BE2C (cell line): ENCODE data around the gene PHLPP1. TPM values are rescaled to one million over a fixed set of nuclear protein-coding genes. Genes with fewer than 3 reads are reported as not detected.

ENCODE experiments used
- DNase-seq: peaks from one replicate; pipeline ENCODE4 v3.0.0-alpha.2; 2020
- H3K27me3 ChIP-seq: fragments of 250-450 bp; sonication (Bioruptor Pico); 2 replicates; pipeline ENCODE4 v1.5.1; 2020; ENCODE audit warnings: mild to moderate bottlenecking
- H3K36me3 ChIP-seq: fragments of 250-450 bp; sonication (Bioruptor Pico); 2 replicates; pipeline ENCODE4 v1.5.1; 2020; ENCODE audit warnings: mild to moderate bottlenecking
- H3K4me1 ChIP-seq: fragments of 250-450 bp; sonication (Bioruptor Pico); 2 replicates; pipeline ENCODE4 v1.5.1; 2020
- H3K4me3 ChIP-seq: 2 replicates; pipeline ENCODE4 v1.5.1; 2011; ENCODE audit warnings: low read depth, low read length
- H3K9me3 ChIP-seq: fragments of 250-450 bp; sonication (Bioruptor Pico); 2 replicates; pipeline ENCODE4 v1.5.1; 2020
- polyA plus RNA-seq: library from polyadenylated mRNA; unstranded; fragments of >200 nt; gene quantifications from one replicate; pipeline ENCODE4 v1.2.1, GENCODE V29; 2012; ENCODE audit warnings: low read depth, missing spikeins; ENCODE audit not compliant: insufficient read length, insufficient read depth
- TF ChIP-seq, protein P1 (sequence below): IDR thresholded peaks from 2 replicates; pipeline ENCODE4 v1.5.1; 2012; ENCODE audit warnings: mild to moderate bottlenecking, low read depth, low read length

The PHLPP1 gene
- not detected for polyA plus RNA-seq

DNA sequence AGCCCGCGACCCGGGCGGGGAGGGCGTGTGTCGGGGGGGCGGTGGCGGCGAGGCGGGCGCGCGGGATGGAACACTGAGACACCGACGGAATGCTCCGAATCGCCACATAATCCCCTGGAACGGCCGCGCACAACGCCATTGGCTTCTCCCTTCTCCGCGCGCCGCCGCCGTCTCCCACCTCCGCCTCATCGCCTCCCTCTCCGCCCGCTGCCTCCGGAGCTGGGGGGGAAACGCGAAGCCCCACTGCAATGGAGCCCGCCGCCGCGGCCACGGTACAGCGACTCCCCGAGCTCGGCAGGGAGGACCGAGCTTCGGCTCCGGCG, at the start of gene PHLPP1:
Gene PHLPP1 (plus strand): TSS at position 106 of the 323 bp plus-strand sequence. CDS start 143 bp downstream, at position 249.
- no peak for DNase-seq
- Histone ChIP-seq H3K4me1 (no peaks in the 10 kb centered on the region), H3K9me3 (no peaks in the 10 kb centered on the region), H3K27me3 (peaks cover 27% of the 10 kb centered on the region), H3K36me3 (no peaks in the 10 kb centered on the region), H3K4me3 (peak within 1 kb of the TSS; percentile 47)
- TF ChIP-seq, protein P1, sequence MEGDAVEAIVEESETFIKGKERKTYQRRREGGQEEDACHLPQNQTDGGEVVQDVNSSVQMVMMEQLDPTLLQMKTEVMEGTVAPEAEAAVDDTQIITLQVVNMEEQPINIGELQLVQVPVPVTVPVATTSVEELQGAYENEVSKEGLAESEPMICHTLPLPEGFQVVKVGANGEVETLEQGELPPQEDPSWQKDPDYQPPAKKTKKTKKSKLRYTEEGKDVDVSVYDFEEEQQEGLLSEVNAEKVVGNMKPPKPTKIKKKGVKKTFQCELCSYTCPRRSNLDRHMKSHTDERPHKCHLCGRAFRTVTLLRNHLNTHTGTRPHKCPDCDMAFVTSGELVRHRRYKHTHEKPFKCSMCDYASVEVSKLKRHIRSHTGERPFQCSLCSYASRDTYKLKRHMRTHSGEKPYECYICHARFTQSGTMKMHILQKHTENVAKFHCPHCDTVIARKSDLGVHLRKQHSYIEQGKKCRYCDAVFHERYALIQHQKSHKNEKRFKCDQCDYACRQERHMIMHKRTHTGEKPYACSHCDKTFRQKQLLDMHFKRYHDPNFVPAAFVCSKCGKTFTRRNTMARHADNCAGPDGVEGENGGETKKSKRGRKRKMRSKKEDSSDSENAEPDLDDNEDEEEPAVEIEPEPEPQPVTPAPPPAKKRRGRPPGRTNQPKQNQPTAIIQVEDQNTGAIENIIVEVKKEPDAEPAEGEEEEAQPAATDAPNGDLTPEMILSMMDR, result no peak

DNA sequence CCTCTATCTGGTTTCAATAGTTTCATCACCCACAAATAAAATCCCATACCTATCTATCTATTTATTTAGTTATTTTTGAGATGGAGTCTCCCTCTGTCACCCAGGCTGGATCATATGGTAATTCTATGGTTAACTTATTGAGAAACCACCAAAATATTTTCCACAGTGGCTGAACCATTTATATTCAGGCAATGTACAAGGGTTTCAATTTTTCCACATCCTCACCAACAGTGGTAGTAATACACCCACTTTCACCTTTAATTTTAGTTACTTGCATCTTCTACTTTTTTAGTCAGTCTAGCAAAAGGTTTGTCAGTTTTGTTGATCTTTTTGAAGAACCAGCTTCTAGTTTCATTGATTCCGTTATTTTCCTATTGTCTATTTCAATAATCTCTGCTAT, 46.1 kb upstream of the PHLPP1 start:
- H3K4me1 ChIP-seq, result no peaks in the 10 kb centered on the region
- H3K36me3 ChIP-seq, result no peaks in the 10 kb centered on the region
- no peaks in the 10 kb centered on the region for H3K9me3 ChIP-seq
- TF ChIP-seq, protein P1, result no peak
- DNase-seq, result no peak
- H3K27me3 ChIP-seq, result no peaks in the 10 kb centered on the region
- H3K4me3 ChIP-seq, result no peak overlapping the region

DNA sequence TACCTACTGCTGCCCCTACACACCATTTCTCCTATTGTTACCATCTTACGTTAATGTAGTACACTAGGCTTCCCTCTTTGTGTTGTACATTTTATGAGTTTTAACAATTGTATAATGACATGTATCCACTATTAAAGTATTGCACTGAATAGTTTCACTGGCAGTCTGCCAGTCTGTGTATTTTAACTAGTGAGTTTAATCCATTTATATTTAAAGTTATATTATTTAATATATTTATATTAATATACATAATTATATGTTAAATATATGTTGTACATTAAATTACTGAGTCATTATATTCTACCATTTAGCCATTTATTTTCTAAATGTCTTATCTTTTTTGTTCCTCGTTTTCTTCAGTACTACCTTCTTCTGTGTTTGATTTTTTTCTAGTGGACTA, 44.8 kb upstream of the PHLPP1 start:
- TF ChIP-seq, protein P1, result no peak
- H3K27me3 ChIP-seq, result no peaks in the 10 kb centered on the region

DNA sequence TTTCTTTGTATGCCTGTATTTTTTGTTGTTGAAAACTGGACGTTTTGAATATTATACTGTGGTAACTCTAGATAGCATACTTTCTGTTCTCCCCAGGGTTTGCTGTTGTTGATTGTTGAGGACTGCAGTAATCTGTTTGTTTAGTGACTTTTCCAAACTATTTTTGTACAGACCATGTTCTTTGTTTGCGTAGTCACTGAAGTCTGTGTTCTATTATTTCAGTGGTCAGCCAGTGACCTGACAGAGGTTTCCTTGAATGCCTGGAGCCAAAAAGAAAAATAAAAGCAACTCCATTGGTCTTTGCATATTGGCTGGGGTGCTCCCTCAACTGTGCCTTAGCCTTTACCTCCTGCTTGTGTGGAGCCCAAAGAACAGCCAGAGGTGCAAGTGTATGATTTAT, 42.7 kb upstream of the PHLPP1 start:
- no peaks in the 10 kb centered on the region for H3K9me3 ChIP-seq
- H3K4me3 ChIP-seq, result no peak overlapping the region
- TF ChIP-seq, protein P1, result no peak
- no peak for DNase-seq
- H3K36me3 ChIP-seq, result no peaks in the 10 kb centered on the region
- H3K4me1 ChIP-seq, result no peaks in the 10 kb centered on the region
- no peaks in the 10 kb centered on the region for H3K27me3 ChIP-seq

More for the DNA sequence above, 44.8 kb upstream of the PHLPP1 start:
- DNase-seq, result no peak
- Histone ChIP-seq H3K36me3 (no peaks in the 10 kb centered on the region), H3K4me3 (no peak overlapping the region), H3K4me1 (no peaks in the 10 kb centered on the region), H3K9me3 (no peaks in the 10 kb centered on the region)

DNA sequence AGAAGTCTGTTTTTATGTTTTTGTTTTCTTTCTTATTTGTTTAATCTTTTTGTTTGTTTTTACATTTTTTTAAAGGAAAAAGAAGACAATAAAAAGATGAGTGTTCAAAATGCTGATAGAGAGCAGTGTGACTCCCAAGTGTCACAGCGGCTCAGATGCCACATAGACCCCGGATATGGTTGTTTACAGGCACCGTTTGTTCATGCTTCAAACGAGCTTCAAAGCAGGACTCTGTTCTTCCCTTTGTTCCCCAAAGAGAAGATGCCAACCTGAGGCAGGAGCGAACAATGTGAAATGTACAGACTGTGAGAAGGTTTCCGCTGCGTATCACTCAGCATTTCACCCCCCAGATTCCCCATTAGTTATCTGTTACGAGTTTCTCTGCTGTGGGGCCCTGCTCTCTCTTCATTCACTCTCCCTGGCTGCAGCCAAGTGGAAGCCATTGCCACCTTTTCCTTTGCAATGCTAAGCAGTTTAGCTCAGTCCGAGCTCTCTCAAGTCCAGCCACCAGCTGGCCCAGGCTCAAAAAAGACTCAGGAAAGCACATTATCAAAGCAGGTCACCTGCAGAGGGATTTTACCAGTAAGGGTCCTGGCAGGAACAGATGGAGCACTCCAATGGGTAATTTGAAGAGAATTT, 36.4 kb upstream of the PHLPP1 start:
- Histone ChIP-seq H3K4me1 (no peaks in the 10 kb centered on the region), H3K27me3 (no peaks in the 10 kb centered on the region), H3K36me3 (no peaks in the 10 kb centered on the region), H3K4me3 (no peak overlapping the region), H3K9me3 (no peaks in the 10 kb centered on the region)
- no peak for DNase-seq
- TF ChIP-seq, protein P1, result no peak

DNA sequence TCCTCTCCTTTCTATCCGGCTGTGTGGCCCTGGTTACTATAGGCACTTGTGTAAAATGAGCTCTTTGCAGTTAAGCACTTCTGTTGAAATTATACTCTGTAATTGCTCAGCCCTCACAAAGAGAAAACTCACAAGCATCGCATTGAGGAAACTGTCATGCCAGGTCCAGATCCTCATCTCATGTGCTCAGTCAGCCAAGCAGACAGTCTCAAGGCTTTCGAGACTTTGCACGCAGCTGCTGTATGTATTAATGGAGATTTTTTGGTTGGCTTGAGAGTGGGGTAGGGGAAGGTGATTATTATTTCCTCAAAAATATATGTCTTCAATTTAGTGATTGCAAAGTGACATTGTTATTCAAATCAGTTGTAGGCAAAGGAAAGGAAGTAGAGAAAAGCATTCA, 33.0 kb upstream of the PHLPP1 start:
- no peaks in the 10 kb centered on the region for H3K9me3 ChIP-seq
- DNase-seq, result no peak
- TF ChIP-seq, protein P1, result no peak

More for the DNA sequence above, 33.0 kb upstream of the PHLPP1 start:
- H3K4me3 ChIP-seq, result no peak overlapping the region
- no peaks in the 10 kb centered on the region for H3K4me1 ChIP-seq
- H3K27me3 ChIP-seq, result no peaks in the 10 kb centered on the region
- no peaks in the 10 kb centered on the region for H3K36me3 ChIP-seq
